Mucosa of gallbladder (tissue), 1 donor: ENCODE data around the gene ZC3HAV1. TPM values are rescaled to one million over a fixed set of nuclear protein-coding genes. Genes with fewer than 3 reads are reported as not detected.

Experiments used
- DNase-seq: peaks from one replicate; pipeline ENCODE4 v3.0.0-alpha.2; 2020; ENCODE audit warnings: low spot score
- total RNA-seq: library from RNA; stranded (reverse); gene quantifications from one replicate; pipeline ENCODE4 v1.2.1, GENCODE V29; 2021
- donor health status: DM: no; HTN: no; CAD: no.

Gene ZC3HAV1
- total RNA-seq, 1 donor from 2014 or later = 28.0 TPM

GRCh38 chr7:139022286-139022685 is 87.2 kb downstream of the ZC3HAV1 start:
- no peak for DNase-seq

DNA sequence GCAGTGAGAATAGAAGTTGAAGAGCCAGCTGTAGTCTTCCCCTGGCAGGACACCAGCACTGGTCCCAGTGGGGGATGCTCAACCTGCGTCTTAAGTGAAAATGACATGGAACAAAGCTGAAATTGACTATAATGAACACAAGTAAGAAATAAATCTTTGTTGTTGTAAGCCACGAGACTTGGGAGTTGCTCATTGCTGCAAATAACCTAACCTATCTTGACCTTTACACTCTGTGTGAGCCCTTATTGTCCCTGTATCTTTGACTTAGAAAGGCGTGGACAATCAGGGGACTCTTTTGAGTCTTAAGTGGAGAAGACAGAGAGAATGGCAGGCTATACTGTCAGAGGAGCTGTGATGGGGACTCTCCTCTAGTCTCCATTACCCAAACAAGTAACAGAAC is 90.6 kb downstream of the ZC3HAV1 start:
- no peak for DNase-seq

DNA sequence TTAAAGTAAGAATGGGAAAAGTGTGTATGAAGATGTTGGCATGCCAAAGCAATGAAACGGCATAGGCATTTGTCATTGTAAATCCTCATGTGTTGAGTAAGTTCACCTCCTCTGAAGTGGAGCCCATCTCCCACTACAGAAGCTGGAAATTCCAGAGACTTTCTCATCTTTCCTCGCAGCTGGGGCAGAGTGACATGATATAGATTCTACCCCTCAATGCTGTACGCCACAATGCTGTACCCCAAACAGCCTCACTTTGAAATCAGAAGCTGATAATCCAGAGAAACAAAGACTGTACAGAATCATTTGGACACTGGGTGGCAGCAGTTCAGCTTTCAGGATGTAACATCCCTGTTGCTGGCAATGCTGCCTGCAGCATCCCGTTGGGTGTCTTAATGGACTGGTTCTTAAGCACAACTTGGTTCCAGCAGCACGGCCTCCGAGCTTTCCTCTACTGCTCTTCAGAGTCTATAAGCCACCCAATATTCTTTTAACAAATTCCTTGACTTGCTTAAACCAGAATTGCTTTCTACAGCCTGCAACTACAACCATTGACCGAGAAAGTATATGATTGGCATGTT is 92.5 kb downstream of the ZC3HAV1 start:
- peak; percentile 72 for DNase-seq

DNA sequence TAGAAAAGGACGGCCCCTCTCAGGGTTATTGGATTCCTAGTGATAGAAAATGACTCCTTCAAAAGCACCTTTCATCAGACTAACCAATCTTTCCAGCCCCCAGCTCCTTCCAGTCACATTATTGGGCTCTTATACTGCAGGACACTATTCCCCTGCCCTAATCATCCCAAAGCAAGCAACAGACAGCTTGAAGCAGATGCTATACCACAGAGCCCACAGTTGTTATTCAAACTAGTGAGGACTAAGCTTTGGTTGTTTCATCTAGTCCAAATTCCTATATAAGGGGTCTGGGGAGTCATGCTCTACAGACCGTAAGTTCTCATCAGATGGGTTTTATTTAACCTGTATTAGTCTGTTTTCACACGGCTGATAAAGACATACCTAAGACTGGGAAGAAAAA is 98.1 kb downstream of the ZC3HAV1 start:
- DNase-seq = no peak

DNA sequence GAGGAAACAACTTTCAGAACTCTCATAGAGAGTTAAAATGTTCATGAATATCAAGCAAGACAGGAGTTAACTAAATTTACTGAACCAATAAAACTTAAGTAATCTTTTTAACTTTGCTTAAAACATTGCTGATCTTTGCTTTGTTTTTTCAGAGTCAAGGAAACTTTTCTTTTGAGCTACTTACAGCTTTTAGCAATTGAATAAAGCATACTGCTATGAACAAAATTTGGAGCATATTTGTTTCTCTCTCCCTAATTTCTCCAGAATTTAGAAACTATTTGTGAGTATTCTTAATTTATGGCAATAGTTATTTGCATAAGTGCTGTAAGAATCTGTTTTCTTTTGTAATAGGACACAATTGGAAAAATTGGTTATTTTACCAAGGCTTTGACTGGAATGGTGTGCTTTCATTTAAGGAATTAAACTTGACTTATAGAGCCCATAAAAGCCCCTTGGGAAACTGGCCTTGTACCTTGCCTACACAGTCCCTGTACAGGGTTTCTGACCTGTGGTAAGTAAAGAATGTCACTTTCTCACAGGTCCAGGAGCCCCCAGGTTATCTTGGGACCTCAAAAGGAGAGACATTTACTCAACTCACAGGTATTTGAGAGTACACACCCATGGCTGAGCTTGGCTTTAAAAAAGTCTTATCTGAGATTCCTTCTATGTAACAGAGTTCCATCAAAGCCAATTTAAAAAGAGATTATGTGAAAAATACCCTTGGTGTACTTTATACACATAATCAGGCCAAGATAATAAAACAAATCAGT is 105.0 kb downstream of the ZC3HAV1 start:
- no peak for DNase-seq

- DNase-seq = no peak
These were observed 110.1 kb downstream of the ZC3HAV1 start for GRCh38 chr7:138999414-138999813.

Other genes starting within 250 kb of the ZC3HAV1 start
- 5.7 TPM for gene KIAA1549, start 128.3 kb downstream of the ZC3HAV1 start, total RNA-seq
- 9.0 TPM for gene ZC3HAV1L, start 73.7 kb downstream of the ZC3HAV1 start, total RNA-seq
- gene UBN2, start 121.5 kb upstream of the ZC3HAV1 start, total RNA-seq = 20.4 TPM
- gene FMC1, start 231.6 kb upstream of the ZC3HAV1 start, total RNA-seq = 18.2 TPM